HG02870 (cell line): ENCODE results near the gene PTPRJ.
A peak's percentile ranks its signal among the peaks of the same experiment; 100 is the strongest.

Source experiments
- ATAC-seq: cut with Tn5 transposase; IDR thresholded peaks from one replicate; pipeline ENCODE4 v1.9.1; 2021; ENCODE audit warnings: mild to moderate bottlenecking, moderate library complexity; ENCODE audit not compliant: unreplicated experiment

PTPRJ gene

DNA sequence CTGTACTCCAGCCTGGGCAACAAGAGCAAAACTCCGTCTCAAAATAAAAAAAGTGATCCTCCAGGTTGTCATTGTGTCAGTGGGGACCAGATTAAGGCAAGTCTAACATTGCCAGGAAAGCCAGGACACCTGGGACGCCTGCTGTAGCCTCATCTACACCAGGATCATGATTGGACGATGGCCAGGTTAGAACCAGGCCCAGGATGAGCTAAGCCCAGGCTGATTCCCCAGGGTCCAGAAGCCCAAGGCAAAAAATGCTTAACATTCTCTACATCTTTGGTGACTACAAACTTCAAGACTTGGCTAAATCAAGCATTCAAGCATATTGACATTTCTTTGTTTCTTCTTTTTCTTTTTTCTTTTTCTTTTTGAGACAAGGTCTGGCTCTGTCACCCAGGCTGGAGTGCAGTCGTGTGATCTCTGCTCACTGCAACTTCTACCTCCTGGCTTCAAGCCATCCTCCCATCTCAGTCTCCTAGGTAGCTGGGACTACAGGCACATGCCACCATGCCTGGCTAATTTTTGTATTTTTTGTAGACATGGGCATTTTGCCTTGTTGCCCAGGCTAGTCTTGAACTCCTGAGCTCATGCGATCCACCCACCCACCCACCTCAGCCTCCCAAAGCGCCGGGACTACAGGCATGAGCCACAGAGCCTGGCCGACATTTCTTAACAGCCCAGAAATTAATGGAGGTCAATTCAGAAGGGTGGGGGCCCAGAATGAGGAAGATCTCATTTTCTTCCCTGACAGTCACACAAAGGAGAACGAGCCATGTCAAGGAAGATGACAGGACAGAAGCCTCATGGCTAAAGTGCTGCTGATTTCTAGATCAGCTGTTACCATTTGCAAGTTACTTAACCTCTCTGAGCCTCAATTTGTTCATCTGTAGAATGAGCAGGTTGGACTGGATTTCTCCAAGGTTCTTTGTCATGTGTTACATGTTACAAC is 12.5 kb upstream of the PTPRJ start:
- no peak for ATAC-seq

DNA sequence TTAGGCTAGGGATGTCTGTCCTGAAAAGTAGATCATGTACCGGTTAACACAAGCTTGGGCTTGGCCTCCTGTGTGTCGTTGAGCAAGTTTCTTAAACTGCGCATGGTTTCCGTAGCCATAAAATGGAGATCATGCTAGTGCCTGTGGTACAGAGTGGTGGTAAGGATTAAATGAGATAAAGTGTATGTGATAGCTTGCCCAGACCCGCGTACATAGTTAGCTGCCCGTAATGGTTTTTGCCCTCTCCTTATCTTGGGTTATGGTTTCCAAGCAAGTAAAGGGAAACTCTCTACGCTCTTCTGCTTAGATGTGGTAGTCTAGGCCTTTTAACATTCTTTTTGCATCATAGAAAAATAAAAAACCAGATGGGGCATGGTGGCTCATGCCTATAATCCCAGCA is 11.0 kb upstream of the PTPRJ start:
- no peak for ATAC-seq

GRCh38 chr11:47971501-47971900 is 8.9 kb upstream of the PTPRJ start:
- no peak for ATAC-seq

DNA sequence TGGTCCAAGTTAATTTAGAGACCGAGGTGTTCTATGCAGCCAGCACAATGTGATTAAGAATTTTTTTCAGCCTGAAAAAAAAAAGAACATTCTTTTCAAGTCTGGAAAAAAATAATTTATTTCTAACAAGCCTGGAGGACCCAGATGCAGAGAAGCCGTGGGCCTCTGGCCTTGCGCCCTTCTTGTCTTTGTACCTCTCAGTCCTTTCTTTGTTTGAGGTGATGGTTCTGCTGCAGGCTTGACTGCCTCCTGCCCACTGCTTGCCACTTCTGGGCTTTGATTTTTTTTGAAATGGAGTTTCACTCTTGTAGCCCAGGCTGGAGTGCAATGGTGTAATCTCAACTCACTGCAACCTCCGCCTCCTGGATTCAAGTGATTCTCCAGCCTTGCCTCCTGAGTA is 7.2 kb upstream of the PTPRJ start:
- no peak for ATAC-seq

DNA sequence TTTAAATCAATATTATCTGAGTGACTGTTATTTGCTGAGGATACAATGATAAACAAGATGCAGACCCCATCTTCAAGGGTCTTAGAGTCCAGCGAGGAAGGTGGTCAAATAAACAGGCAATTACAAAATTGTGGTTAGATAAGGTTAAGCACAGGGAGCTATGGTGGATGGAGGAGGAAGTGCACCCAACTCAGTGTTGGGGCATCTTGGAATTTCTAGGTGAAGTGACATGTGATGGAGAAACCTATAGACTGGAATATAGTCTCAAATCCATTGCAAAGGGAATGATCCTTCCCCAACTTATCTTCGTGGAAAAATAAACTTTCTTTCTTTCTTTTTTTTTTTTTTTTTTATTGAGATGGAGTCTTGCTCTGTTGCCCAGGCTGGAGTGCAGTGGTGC is 3.4 kb upstream of the PTPRJ start:
- ATAC-seq = no peak

GRCh38 chr11:47977623-47978022 is 2.7 kb upstream of the PTPRJ start:
- no peak for ATAC-seq

- no peak for ATAC-seq
Measured at GRCh38 chr11:47979378-47980087, 826 bp upstream of the PTPRJ start.

- peak; percentile 43 for ATAC-seq
Measured at GRCh38 chr11:47980907-47981621, 705 bp downstream of the PTPRJ start.

- peak; percentile 3 for ATAC-seq
Measured at GRCh38 chr11:47981667-47982404, 1.5 kb downstream of the PTPRJ start.

DNA sequence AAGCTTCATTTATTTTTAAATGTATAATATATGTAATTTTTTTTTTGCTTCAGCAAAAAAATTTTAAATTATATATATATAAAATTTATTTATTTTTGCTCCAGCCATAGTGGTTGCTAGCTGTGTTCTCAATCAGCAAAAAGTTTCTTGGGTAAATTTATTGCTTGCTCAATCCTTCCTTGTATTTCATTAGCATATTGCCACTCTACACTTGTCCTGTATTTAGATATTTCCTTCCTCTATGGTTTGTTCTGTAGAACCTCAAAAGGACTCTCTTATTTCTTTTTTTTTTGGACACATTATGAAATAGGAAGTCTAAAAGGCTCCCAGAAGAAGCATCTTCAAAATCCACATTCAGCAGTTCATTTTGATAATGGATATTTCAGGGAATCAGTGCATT is 2.3 kb downstream of the PTPRJ start:
- no peak for ATAC-seq

DNA sequence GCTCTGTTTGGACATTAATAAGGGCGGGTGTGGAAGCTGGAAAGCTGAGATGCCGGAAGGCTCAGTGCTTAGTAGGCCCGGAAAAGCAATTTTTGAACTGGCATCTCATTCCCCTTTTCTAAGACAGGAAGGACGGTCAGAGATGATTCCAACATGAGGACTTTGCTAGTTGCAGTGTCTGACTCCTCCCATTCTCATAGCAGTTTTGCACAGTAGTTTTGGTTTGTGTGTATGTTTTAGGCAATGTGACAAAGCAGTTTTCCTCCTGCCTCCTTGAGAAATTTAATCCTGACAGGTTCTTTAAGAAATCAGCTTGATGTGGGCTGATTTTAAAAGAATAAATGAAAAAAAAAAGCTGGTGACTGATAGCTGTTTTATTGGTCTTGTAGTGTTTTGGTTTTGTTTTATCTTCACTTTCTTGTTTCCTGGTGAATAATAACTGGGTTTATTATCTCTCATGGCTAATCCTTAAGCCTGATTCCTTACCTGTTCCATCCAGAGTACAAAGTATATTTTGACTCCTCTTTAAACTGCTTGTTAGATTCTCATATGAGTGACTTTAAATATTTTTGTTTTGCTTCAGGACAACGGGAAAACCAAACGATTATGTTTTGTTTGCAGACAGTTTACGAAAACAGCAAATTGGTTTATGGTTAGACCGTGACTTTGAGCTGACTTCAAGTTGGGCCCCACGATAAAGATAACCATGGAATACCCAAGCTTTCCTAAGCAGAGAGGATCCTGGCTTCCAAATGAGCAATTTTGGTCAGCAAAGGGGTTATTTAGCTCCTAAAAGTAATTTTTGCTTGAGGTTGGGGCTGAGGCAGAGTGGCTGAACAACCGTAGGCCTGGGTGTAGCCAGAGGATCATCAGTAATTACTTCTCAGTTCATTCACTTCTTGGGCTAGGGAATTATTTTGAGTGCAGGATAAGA is 3.4 kb downstream of the PTPRJ start:
- no peak for ATAC-seq

GRCh38 chr11:47986219-47986618 is 5.9 kb downstream of the PTPRJ start:
- no peak for ATAC-seq

GRCh38 chr11:47986742-47987141 is 6.4 kb downstream of the PTPRJ start:
- ATAC-seq = no peak

GRCh38 chr11:47987310-47987709 is 7.0 kb downstream of the PTPRJ start:
- peak; percentile 40 for ATAC-seq

DNA sequence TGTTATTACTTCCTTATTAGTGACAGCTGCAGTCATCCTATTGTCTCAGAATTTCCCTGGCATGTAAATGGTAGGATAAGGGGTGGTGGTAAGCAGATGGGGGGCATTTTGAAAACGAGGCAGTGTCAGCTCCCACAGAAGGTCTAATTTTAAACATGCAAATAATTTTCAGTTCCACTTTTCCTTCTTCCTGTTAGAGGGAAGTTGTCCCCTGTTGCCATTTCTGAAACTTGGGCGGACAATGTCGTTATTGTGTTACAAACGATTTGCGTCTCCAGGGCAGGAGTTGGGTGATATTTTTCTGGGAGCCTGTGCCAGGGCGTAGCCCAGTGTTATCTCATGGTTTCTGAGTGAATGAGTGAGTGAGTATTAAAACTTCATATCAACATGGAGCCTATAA is 7.4 kb downstream of the PTPRJ start:
- ATAC-seq = no peak

DNA sequence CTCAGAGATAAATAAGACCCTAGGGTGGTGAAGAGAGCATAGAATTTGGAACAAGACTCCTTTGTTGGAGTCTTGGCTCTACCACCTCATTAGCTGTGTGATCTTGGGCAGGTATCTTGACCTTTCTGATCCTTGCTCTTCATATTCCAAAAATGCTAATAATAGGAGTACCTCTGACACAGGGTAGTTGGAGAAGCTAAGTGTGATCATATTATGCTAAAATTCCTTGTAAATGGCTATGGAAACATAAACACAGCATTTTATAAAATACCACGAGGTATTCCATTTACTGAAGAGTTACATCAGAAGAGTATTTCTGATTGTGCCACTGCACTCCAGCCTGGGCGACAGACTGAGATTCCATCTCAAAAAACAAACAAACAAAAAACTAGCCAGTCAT is 9.4 kb downstream of the PTPRJ start:
- ATAC-seq = no peak

DNA sequence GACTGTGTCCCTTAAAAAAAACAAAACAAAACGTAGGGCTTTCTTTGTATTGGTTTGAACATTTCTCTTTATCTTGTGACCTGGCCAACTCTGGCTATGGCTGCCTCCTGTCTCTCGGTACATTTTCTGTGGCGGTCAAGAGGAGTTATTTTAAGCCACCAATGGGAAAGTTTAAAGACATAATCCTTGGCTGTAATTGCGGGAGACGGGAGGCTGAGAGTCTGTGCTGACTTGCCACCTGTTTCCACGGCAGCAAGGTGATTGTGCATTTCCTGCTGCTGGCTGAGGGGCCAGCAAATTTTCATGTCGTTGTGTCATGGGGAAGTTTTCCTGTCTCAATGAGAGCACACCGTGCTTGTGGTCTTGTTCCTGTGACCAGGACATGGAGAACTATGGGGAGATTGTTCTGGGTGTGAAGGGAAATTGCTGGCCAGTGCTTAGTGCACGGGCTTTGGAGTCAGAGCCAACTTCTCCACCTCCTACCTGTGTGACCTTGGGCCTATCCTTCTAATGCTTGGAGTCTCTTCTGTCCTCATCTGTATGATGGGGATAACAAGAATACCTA is 11.0 kb downstream of the PTPRJ start:
- no peak for ATAC-seq

DNA sequence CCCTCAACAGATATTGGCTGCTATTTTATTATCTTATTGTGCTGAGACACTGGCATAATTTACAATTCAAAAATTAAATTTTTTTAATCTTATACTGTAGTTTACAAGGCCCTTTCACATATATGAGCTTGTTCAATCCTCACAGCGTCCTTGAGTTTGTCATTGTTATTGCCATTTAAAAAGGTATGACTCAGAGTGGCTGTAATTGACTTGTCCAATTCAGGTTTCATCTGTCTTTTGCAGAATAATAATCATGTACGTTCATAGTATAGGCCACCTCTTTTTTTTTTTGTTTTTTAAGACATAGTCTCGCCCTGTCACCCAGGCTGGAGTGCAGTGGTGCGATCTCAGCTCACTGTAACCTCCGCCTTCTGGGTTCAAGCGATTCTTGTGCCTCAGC is 11.5 kb downstream of the PTPRJ start:
- ATAC-seq = no peak
